ENCODE data around the gene CSTB. TPM values are rescaled to one million over a fixed set of nuclear protein-coding genes. Genes with fewer than 3 reads are reported as not detected.
A peak's percentile ranks its signal among the peaks of the same experiment; 100 is the strongest.

The CSTB gene
- total and polyA plus RNA-seq, 2 donors, result 26.5 to 198 TPM

DNA sequence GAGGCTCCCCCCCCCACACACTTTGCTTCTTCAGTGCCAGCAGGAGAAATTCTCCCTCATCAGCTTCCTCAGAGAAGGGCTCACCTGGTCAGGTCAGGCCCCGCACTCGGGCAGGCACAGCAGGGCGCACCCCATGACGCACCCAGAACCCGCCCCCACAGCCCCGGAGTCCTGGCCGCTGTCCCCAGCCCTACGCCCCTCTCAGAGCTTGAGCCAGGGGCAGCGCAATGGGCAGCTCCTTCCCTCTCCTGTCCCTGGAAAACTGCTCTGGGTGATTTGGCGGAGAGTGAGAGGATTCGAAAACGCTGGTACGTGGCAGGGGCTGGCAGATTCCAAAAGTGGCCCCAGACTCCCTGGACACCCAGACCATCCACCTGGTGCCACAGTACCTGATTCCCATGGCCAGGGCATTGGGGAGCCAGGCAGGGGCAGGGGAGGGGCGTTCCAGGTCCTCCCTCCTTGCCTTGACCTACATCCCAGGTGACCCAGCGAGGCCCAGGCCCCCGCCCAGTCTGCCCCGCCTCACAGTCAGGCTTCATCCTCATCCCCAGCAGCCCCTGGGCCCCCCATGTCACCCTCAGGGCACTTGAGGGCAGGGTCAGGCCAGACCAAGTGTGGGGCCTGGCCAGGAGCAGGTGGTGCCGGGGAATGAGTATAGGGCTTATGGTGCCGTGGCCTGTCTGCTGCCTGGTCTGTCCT, 37.0 kb upstream of the CSTB start:
- no peak for DNase-seq (ENCODE audit: low read depth in 6 of 9, low spot score in 9 of 9)
- H3K4me3 ChIP-seq (ENCODE audit: low read length in 2 of 2), result no peak overlapping the region
- H3K36me3 ChIP-seq (ENCODE audit: control insufficient read depth in 2 of 2, insufficient read depth in 2 of 2, low read length in 1 of 2), result no peaks in the 10 kb centered on the region
- H3K27me3 ChIP-seq (ENCODE audit: control insufficient read depth in 2 of 2, insufficient read depth in 1 of 2, low read length in 1 of 2), result no peaks in the 10 kb centered on the region
- no peaks in the 10 kb centered on the region for H3K9me3 ChIP-seq (ENCODE audit: control insufficient read depth in 2 of 2, insufficient read depth in 1 of 2, low read length in 1 of 2)
- WGBS, result 96% methylated on average over 19 of the region's 19 CpGs
- H3K27ac ChIP-seq (ENCODE audit: low read depth in 1 of 2, low read length in 1 of 2), result no peak overlapping the region
- peaks cover 0 to 12% of the 10 kb centered on the region in 2 donors for H3K4me1 ChIP-seq (ENCODE audit: control insufficient read depth in 2 of 2, insufficient read depth in 2 of 2, low read length in 2 of 2)

DNA sequence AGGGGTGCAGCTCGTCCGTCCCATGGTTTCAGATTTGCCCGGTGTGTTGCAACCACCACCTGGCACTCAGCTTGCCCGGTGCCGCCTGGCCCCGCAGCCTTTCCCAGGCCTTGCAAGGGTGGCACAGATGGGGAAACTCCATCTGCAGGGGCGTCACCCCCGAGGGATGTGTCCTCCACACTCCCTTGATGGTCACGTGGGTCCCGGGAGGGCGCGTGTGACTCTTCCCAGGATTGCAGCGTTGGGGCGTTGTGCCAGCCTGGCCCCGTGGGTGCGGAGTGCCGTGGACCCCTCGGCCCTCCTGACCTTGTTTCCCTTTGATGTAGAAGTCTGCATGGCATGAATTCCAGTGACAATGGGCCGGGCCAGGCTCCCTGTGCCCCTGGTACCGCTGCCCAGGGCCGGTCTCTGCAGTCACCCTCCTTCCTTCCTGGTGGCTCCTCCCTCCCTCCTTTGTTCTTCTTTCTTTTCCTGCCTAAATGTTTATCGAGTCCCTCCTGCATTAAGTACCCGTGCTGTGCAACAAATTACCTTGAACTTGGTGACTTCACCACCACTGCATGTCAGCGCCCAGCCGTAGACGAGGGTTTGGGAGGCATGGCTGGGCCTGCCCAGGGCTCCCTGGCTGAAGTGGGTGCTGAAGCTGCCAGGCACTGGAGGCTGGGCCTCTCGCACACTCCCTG, 36.2 kb upstream of the CSTB start:
- no peaks in the 10 kb centered on the region for H3K36me3 ChIP-seq (ENCODE audit: control insufficient read depth in 2 of 2, insufficient read depth in 2 of 2, low read length in 1 of 2)
- H3K4me1 ChIP-seq (ENCODE audit: control insufficient read depth in 2 of 2, insufficient read depth in 2 of 2, low read length in 2 of 2), result peaks cover 0 to 11% of the 10 kb centered on the region in 2 donors
- H3K9me3 ChIP-seq (ENCODE audit: control insufficient read depth in 2 of 2, insufficient read depth in 1 of 2, low read length in 1 of 2), result no peaks in the 10 kb centered on the region
- H3K27me3 ChIP-seq (ENCODE audit: control insufficient read depth in 2 of 2, insufficient read depth in 1 of 2, low read length in 1 of 2), result no peaks in the 10 kb centered on the region
- WGBS, result 79% methylated on average over 27 of the region's 27 CpGs
- H3K27ac ChIP-seq (ENCODE audit: low read depth in 1 of 2, low read length in 1 of 2), result no peak overlapping the region
- H3K4me3 ChIP-seq (ENCODE audit: low read length in 2 of 2), result no peak overlapping the region
- no peak for DNase-seq (ENCODE audit: low read depth in 6 of 9, low spot score in 9 of 9)

DNA sequence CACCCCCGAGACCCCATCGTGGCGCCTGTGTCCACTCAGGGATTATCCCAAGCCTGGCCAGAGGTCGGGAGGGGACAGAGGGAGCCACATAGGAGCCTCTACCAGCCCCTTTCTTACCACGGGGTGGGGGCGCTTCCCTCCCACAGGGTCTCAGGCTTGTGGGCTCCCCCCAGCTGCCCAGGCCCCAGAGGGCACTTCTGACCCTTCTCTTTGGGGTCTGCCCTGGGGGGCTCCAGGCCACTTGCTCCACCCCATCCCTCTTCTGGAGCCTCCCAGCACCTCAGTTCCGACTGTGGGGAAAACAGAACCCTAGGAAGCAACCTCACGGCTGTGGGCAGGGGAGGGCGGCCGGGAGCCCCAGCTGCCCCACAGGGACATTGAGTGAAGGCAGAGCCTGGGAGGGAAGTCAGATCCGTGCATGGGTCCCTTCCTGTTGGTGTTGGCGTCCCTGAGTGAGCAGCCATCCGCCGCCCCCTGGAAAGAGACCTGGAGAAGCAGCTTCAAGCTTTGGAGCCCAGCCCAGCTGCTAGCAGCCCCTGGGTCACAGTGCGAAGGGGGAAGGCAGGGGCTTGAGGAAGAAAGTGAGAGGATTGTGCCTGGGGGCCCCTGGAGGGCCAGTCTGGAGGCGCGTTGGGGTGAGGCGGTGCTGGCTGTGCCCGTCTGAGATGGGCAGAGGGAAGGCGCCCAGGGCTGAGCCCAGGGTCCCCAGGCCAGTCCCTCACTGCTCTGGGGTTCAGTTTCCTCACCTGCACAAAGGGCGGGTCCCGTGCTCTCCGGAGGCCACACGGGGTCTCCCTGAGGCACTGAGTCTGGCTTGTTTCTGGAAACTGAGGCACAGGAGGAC, 35.4 kb upstream of the CSTB start:
- Histone ChIP-seq H3K9me3 (ENCODE audit: control insufficient read depth in 2 of 2, insufficient read depth in 1 of 2, low read length in 1 of 2) (no peaks in the 10 kb centered on the region), H3K27me3 (ENCODE audit: control insufficient read depth in 2 of 2, insufficient read depth in 1 of 2, low read length in 1 of 2) (no peaks in the 10 kb centered on the region), H3K27ac (ENCODE audit: low read depth in 1 of 2, low read length in 1 of 2) (no peak overlapping the region), H3K4me3 (ENCODE audit: low read length in 2 of 2) (no peak overlapping the region), H3K36me3 (ENCODE audit: control insufficient read depth in 2 of 2, insufficient read depth in 2 of 2, low read length in 1 of 2) (no peaks in the 10 kb centered on the region), H3K4me1 (ENCODE audit: control insufficient read depth in 2 of 2, insufficient read depth in 2 of 2, low read length in 2 of 2) (peaks cover 0 to 9% of the 10 kb centered on the region in 2 donors)
- no peak for DNase-seq (ENCODE audit: low read depth in 6 of 9, low spot score in 9 of 9)
- WGBS, result 92% methylated on average over 24 of the region's 24 CpGs

DNA sequence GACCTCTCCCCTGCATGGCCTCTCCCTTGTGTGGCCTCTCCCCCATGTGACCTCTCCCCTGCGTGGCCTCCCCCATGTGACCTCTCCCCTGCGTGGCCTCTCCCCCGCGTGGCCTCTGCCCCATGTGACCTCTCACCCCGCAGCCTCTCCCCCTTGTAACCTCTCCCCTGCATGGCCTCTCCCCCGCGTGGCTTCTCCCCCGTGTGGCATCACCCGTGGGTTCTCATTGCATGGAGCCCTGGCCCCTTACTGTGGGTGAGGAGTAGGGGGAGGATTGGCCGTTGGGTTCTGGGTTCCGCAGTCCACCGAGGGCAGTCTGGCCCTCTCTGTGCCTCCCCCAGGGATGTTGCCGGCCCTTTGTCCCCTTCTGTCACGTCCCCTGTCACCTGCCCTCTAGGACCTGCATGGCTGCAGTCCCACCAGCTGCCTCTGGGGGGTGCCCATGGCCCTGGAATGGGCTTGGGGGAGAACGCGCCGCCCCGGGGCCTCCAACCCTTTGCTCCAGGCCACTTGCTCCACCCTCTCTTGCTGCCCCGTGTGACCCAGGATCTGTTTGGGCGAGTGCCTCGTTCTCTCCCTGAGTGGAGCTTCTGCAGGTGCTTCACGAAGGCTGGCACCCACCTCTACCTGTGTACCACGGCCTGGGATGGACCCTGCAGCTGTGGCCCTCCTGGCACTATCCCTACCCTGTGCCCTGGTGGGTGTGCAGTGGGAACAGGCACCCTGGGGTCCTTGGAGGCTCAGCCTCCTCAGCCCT, 34.6 kb upstream of the CSTB start:
- H3K27ac ChIP-seq (ENCODE audit: low read depth in 1 of 2, low read length in 1 of 2), result no peak overlapping the region
- H3K4me3 ChIP-seq (ENCODE audit: low read length in 2 of 2), result no peak overlapping the region
- H3K4me1 ChIP-seq (ENCODE audit: control insufficient read depth in 2 of 2, insufficient read depth in 2 of 2, low read length in 2 of 2), result peaks cover 0 to 12% of the 10 kb centered on the region in 2 donors
- no peaks in the 10 kb centered on the region for H3K27me3 ChIP-seq (ENCODE audit: control insufficient read depth in 2 of 2, insufficient read depth in 1 of 2, low read length in 1 of 2)
- H3K36me3 ChIP-seq (ENCODE audit: control insufficient read depth in 2 of 2, insufficient read depth in 2 of 2, low read length in 1 of 2), result no peaks in the 10 kb centered on the region
- H3K9me3 ChIP-seq (ENCODE audit: control insufficient read depth in 2 of 2, insufficient read depth in 1 of 2, low read length in 1 of 2), result no peaks in the 10 kb centered on the region
- peak; percentile 23 to 82 (median 50) for DNase-seq (ENCODE audit: low read depth in 6 of 9, low spot score in 9 of 9)
- WGBS, result 26% methylated on average over 23 of the region's 23 CpGs

DNA sequence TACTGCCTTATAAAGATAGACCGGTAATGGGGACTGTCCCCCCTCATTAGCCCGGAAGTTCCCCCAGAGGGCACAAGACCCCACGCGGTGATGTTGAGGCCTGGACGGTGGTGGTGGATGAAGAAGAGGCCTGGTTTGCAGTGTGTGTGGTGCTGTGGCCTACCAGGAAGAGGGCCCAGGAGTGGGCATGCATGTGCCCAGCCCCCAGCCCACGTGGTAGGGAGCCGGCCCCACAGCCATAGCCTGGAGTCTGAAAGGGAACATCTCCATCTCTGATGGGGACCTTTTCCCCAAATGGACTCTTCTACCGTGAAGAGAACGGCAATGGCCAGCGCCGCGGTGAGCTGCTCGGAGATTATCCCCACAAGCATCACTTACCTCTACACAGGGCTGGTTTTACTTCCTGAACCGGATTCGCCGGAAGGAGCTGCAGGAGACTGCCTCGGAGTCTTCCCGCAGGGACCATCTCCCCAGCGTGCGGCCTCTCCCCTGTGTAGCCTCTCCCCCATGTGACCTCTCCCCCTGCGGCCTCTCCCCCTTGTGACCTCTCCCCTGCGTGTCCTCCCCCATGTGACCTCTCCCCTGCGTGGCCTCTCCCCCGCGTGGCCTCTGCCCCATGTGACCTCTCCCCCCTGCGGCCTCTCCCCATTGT, 33.9 kb upstream of the CSTB start:
- H3K27ac ChIP-seq (ENCODE audit: low read depth in 1 of 2, low read length in 1 of 2), result no peak overlapping the region
- H3K36me3 ChIP-seq (ENCODE audit: control insufficient read depth in 2 of 2, insufficient read depth in 2 of 2, low read length in 1 of 2), result no peaks in the 10 kb centered on the region
- no peak for DNase-seq (ENCODE audit: low read depth in 6 of 9, low spot score in 9 of 9)
- no peak overlapping the region for H3K4me3 ChIP-seq (ENCODE audit: low read length in 2 of 2)
- no peaks in the 10 kb centered on the region for H3K9me3 ChIP-seq (ENCODE audit: control insufficient read depth in 2 of 2, insufficient read depth in 1 of 2, low read length in 1 of 2)
- H3K27me3 ChIP-seq (ENCODE audit: control insufficient read depth in 2 of 2, insufficient read depth in 1 of 2, low read length in 1 of 2), result no peaks in the 10 kb centered on the region
- WGBS, result 87% methylated on average over 26 of the region's 26 CpGs
- peaks cover 0 to 12% of the 10 kb centered on the region in 2 donors for H3K4me1 ChIP-seq (ENCODE audit: control insufficient read depth in 2 of 2, insufficient read depth in 2 of 2, low read length in 2 of 2)

DNA sequence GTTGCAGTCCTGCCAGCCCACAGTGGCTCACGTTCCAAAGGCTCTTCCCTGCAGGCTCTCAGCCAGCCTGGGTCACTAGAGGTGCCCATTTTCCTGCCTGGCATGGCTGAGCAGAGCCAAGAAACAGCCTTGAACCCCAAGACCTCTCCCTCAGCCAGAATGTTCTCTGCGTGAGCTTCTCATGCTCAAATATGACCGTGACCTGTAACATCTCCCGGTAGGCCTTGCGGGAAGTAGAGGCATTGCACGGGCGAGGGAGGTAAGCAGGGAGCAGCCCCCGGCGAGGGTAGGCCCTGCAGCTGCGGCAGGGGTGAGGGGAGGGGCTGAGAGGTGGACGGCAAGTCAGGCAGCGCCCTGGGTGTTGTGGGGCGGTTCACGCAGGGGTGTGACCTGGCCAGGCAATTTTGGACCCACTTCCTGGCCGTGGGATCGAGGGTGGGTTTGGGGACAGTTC, 33.3 kb upstream of the CSTB start:
- no peaks in the 10 kb centered on the region for H3K27me3 ChIP-seq (ENCODE audit: control insufficient read depth in 2 of 2, insufficient read depth in 1 of 2, low read length in 1 of 2)
- H3K27ac ChIP-seq (ENCODE audit: low read depth in 1 of 2, low read length in 1 of 2), result no peak overlapping the region
- H3K9me3 ChIP-seq (ENCODE audit: control insufficient read depth in 2 of 2, insufficient read depth in 1 of 2, low read length in 1 of 2), result no peaks in the 10 kb centered on the region
- WGBS, result 93% methylated on average over 16 of the region's 16 CpGs
- no peak for DNase-seq (ENCODE audit: low read depth in 6 of 9, low spot score in 9 of 9)
- no peaks in the 10 kb centered on the region for H3K36me3 ChIP-seq (ENCODE audit: control insufficient read depth in 2 of 2, insufficient read depth in 2 of 2, low read length in 1 of 2)
- peak overlapping the region in 1 of 2 donors; percentile 0 for H3K4me3 ChIP-seq (ENCODE audit: low read length in 2 of 2)
- H3K4me1 ChIP-seq (ENCODE audit: control insufficient read depth in 2 of 2, insufficient read depth in 2 of 2, low read length in 2 of 2), result peaks cover 0 to 10% of the 10 kb centered on the region in 2 donors

DNA sequence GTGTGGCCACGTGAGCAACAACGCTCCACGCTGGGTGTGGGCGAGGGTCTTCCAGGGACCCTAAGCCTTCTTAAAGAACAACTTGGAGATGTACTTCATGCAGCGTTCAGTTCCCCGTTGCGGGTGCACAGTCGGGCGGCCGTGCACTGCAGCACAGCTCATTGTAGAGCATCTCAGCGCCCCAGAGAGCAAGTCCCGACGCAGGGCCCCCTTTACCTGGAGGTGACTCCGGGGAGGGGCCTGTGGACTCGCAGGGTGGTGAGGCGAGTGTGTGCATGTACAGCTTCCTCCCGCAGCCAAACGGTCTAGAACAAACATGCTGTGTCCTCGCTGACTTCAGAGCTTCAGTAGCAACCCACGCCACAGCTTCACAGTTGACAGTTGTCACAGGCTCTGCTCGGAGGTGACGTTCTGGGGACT, 32.7 kb upstream of the CSTB start:
- 93% methylated on average over 22 of the region's 22 CpGs for WGBS
- H3K4me1 ChIP-seq (ENCODE audit: control insufficient read depth in 2 of 2, insufficient read depth in 2 of 2, low read length in 2 of 2), result peaks cover 0 to 10% of the 10 kb centered on the region in 2 donors

DNA sequence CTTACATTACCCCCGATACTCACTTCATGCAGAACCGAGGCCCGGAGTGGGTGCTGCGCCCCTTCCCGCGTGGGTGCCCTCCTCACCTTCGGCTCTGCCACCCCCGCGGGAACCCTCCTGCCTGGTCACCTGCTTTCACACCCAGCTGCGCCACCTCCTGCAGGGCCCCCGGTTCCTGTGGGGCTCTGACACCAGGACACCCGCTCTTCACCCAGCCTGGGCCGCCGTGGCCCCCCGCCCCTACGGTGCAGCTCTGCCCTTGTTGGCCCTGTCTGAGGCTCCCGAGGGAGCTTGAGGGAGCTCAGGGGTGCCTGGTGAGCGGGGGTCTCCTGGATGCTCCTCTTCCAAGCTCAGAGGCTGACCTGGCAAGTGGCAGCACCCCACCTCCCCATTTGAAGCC, 32.3 kb upstream of the CSTB start:
- Histone ChIP-seq H3K4me3 (ENCODE audit: low read length in 2 of 2) (peak overlapping the region in 1 of 2 donors; percentile 15), H3K36me3 (ENCODE audit: control insufficient read depth in 2 of 2, insufficient read depth in 2 of 2, low read length in 1 of 2) (peaks cover 9% of the 10 kb centered on the region in 2 donors), H3K9me3 (ENCODE audit: control insufficient read depth in 2 of 2, insufficient read depth in 1 of 2, low read length in 1 of 2) (no peaks in the 10 kb centered on the region), H3K27me3 (ENCODE audit: control insufficient read depth in 2 of 2, insufficient read depth in 1 of 2, low read length in 1 of 2) (no peaks in the 10 kb centered on the region), H3K4me1 (ENCODE audit: control insufficient read depth in 2 of 2, insufficient read depth in 2 of 2, low read length in 2 of 2) (peaks cover 0 to 10% of the 10 kb centered on the region in 2 donors), H3K27ac (ENCODE audit: low read depth in 1 of 2, low read length in 1 of 2) (no peak overlapping the region)
- DNase-seq (ENCODE audit: low read depth in 6 of 9, low spot score in 9 of 9), result no peak
- WGBS, result 90% methylated on average over 18 of the region's 18 CpGs

More for the DNA sequence above, 32.7 kb upstream of the CSTB start:
- Histone ChIP-seq H3K4me3 (ENCODE audit: low read length in 2 of 2) (peak overlapping the region in 1 of 2 donors; percentile 15), H3K9me3 (ENCODE audit: control insufficient read depth in 2 of 2, insufficient read depth in 1 of 2, low read length in 1 of 2) (no peaks in the 10 kb centered on the region), H3K27ac (ENCODE audit: low read depth in 1 of 2, low read length in 1 of 2) (no peak overlapping the region), H3K27me3 (ENCODE audit: control insufficient read depth in 2 of 2, insufficient read depth in 1 of 2, low read length in 1 of 2) (no peaks in the 10 kb centered on the region), H3K36me3 (ENCODE audit: control insufficient read depth in 2 of 2, insufficient read depth in 2 of 2, low read length in 1 of 2) (peaks cover 4 to 5% of the 10 kb centered on the region in 2 donors)
- DNase-seq (ENCODE audit: low read depth in 6 of 9, low spot score in 9 of 9), result no peak

Data from thymus (tissue), 11 donors.